GM18505 (cell line): ENCODE measurements around the gene ZFHX3.
"Not testable (repeated sequence)": the region's sequence is repeated elsewhere in the genome, so short reads cannot be mapped to it uniquely, and the experiment has no call there.

Source experiments
- ATAC-seq: cut with Tn5 transposase; IDR thresholded peaks from one replicate; pipeline ENCODE4 v1.9.1; 2021; ENCODE audit not compliant: unreplicated experiment
- POLR2A ChIP-seq: IDR thresholded peaks from 4 replicates; pipeline ENCODE4 v1.6.1; 2011; ENCODE audit warnings: borderline replicate concordance; ENCODE audit not compliant: insufficient read depth, insufficient read length; ENCODE audit errors: extremely low read depth

Gene ZFHX3

GRCh38 chr16:73080931-73081330, 33.0 kb upstream of the ZFHX3 start:
- ATAC-seq: no peak
- no peak for TF ChIP-seq POLR2A

- no peak for ATAC-seq
- TF ChIP-seq POLR2A: no peak
Observed at GRCh38 chr16:73076324-73076810, 28.4 kb upstream of the ZFHX3 start.

- TF ChIP-seq POLR2A: no peak
Observed at GRCh38 chr16:73074382-73074781, 26.5 kb upstream of the ZFHX3 start.

GRCh38 chr16:73072051-73072450, 24.1 kb upstream of the ZFHX3 start:
- ATAC-seq: not testable (repeated sequence)

More at GRCh38 chr16:73074382-73074781, 26.5 kb upstream of the ZFHX3 start:
- no peak for ATAC-seq

- no peak for ATAC-seq
- no peak for TF ChIP-seq POLR2A
Observed at GRCh38 chr16:73071131-73071940, 23.4 kb upstream of the ZFHX3 start.

GRCh38 chr16:73069581-73070262, 21.8 kb upstream of the ZFHX3 start:
- TF ChIP-seq POLR2A: no peak
- no peak for ATAC-seq

GRCh38 chr16:73068541-73069401, 20.8 kb upstream of the ZFHX3 start:
- no peak for TF ChIP-seq POLR2A

GRCh38 chr16:73067671-73068540, 20.0 kb upstream of the ZFHX3 start:
- no peak for TF ChIP-seq POLR2A
- ATAC-seq: no peak

More at GRCh38 chr16:73068541-73069401, 20.8 kb upstream of the ZFHX3 start:
- no peak for ATAC-seq

GRCh38 chr16:73066927-73067670, 19.2 kb upstream of the ZFHX3 start:
- no peak for TF ChIP-seq POLR2A
- ATAC-seq: no peak

- no peak for TF ChIP-seq POLR2A
- ATAC-seq: no peak
Observed at GRCh38 chr16:73066331-73066926, 18.5 kb upstream of the ZFHX3 start.

GRCh38 chr16:73065632-73066330, 17.9 kb upstream of the ZFHX3 start:
- no peak for ATAC-seq
- TF ChIP-seq POLR2A: no peak
